Left kidney (tissue), 2 donors: Measurements from ENCODE around the gene TEDC1. TPM values are rescaled to one million over a fixed set of nuclear protein-coding genes. Genes with fewer than 3 reads are reported as not detected.
"Not testable (repeated sequence)": the region's sequence is repeated elsewhere in the genome, so short reads cannot be mapped to it uniquely, and the experiment has no call there.

ENCODE experiments used
- DNase-seq: peaks from one replicate; pipeline ENCODE4 v3.0.0-alpha.2; 2013
- polyA plus RNA-seq: library from polyadenylated mRNA; unstranded; fragments of 120-200 nt; gene quantifications from one replicate; pipeline ENCODE4 v1.2.1, GENCODE V29; 2013; ENCODE audit not compliant: insufficient read length

TEDC1 gene
- polyA plus RNA-seq, 1 donor: 5.6 TPM

- DNase-seq: no peak
Measured at GRCh38 chr14:105537580-105538474, 46.8 kb downstream of the TEDC1 start.

DNA sequence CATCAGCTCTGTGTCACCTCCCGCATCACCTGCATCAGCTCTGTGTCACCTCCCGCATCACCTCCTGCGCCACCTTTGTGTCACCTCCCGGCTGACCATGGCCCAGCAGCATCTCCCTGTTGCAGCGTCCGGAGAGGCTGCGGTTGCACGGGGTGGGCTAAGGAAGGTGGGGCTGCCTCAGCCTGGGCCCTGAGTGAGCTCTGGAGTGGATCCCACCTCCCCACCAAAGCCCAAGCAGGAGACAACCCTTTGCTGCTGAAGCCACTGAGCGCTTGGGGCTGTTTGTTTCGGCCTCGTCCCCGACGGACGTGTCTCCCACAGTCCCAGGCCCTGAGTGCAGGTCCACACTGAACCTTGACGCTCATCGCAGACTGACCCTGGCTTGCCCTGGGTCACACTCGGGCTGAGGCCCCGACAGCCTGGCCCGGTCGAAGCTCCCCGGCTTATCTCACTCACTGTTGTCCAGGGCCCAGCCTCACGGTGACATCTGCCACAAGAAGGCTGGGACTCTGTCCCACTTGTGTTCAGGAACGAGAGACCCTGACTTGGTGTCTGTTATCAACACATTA lies 47.5 kb downstream of the TEDC1 start:
- no peak for DNase-seq

GRCh38 chr14:105540811-105541210 lies 49.8 kb downstream of the TEDC1 start:
- DNase-seq: no peak

DNA sequence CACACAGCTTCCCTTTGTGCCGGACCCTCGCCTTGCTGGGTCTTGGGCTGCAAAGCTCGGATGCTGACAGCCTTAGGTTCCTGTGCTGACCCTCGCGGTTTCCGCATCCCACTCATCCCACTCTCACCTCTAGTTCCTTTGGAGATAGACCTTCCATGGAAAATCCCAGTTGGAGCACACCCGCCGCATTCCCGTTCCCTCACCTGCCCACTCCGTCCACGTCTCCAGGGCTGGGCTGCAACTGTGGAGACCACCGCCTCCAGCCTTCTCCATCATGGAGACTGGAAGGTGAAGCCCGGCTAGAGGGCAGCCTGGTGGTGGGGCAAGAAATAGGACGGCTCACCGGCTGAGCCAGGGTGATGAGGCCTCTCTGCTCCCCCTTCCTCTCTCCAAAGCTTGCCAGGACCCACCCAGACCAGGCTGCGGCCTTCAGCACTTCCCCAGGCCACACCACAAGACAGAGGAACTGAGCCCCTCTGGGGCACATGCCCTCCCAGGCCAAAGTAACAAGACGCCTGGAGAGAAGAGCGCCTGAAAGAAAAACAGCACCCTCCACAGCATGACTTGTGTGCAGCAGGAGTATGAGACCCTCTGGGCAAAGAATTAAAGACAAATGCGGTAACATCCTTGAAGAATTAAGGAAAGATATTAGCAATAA lies 50.3 kb downstream of the TEDC1 start:
- no peak for DNase-seq

GRCh38 chr14:105545676-105546075 lies 54.6 kb downstream of the TEDC1 start:
- DNase-seq: not testable (repeated sequence)

- not testable (repeated sequence) for DNase-seq
Measured at GRCh38 chr14:105546410-105546809, 55.4 kb downstream of the TEDC1 start.

- not testable (repeated sequence) for DNase-seq
Measured at GRCh38 chr14:105547072-105547471, 56.0 kb downstream of the TEDC1 start.

DNA sequence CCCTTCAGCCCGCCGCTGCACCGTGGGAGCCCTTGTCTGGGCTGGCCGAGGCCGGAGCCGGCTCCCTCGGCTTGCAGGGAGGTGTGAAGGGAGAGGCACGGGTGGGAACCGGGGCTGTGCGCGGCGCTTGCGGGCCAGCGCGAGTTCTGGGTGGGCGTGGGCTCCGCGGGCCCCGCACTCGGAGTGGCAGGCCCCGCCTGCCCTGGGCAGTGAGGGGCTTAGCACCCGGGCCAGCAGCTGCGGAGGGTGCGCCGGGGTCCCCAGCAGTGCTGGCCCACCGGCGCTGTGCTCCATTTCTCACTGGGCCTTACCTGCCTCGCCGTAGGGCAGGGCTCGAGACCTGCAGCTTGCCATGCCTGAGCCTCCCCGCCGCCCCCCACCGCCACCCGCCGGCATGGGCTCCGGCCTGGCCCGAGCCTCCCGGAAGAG lies 56.7 kb downstream of the TEDC1 start:
- no peak for DNase-seq

Other genes starting within 250 kb of the TEDC1 start
- 32.1 TPM for gene BTBD6, start 242.7 kb upstream of the TEDC1 start, polyA plus RNA-seq
- 37.6 TPM for gene BRF1, start 190.2 kb upstream of the TEDC1 start, polyA plus RNA-seq
- gene PACS2, start 176.5 kb upstream of the TEDC1 start, polyA plus RNA-seq: 67.0 TPM
- 1.4 TPM for gene TEX22, start 92.7 kb upstream of the TEDC1 start, polyA plus RNA-seq
- 117 TPM for gene MTA1, start 71.4 kb upstream of the TEDC1 start, polyA plus RNA-seq
- 87.4 TPM for gene CRIP2, start 16.4 kb upstream of the TEDC1 start, polyA plus RNA-seq
- 22.7 TPM for gene CRIP1, start 4.4 kb upstream of the TEDC1 start, polyA plus RNA-seq
- 2.8 TPM for gene TMEM121, start 35.3 kb downstream of the TEDC1 start, polyA plus RNA-seq